IMR-90 (cell line): ENCODE data around the gene COL27A1. TPM values are rescaled to one million over a fixed set of nuclear protein-coding genes. Genes with fewer than 3 reads are reported as not detected.
"Not testable (repeated sequence)": the region's sequence is repeated elsewhere in the genome, so short reads cannot be mapped to it uniquely, and the experiment has no call there.

Experiments used
- ATAC-seq: fragments of 200-7000 bp; cut with Tn5 transposase; 2 replicates; pipeline ENCODE4 v1.9.1; 2020; ENCODE audit warnings: low read depth, mild to moderate bottlenecking, moderate library complexity
- BruUV-seq: library from RNA; stranded (reverse); fragments of 400-500 nt; replicated peaks from 2 replicates; lab custom pipeline; 2021; lab: Mats Ljungman, UMichigan
- CTCF ChIA-PET: fragments of 300-600 bp; formaldehyde crosslinking; extraction: SDS; loops from one replicate; lab custom pipeline; 2021; ENCODE audit warnings: antibody characterized with exemption; lab: Yijun Ruan, JAX
- POLR2A ChIA-PET: fragments of 300-600 bp; sonication (Branson Sonifier 250); formaldehyde crosslinking; loops from one replicate; lab custom pipeline; 2022; ENCODE audit warnings: antibody characterized with exemption; ENCODE audit not compliant: unreplicated experiment; lab: Charles Lee
- DNase-seq: peaks from one replicate; pipeline ENCODE4 v3.0.0; 2013
- H2AFZ ChIP-seq: replicated peaks from 2 replicates; pipeline ENCODE3; 2013; ENCODE audit warnings: low read length, mild to moderate bottlenecking; ENCODE audit not compliant: poor library complexity
- H2AK5ac ChIP-seq: 2 replicates; pipeline ENCODE4 v1.6.1; 2013; ENCODE audit warnings: low read depth, low read length, inconsistent platforms
- H2AK9ac ChIP-seq: replicated peaks from 2 replicates; pipeline ENCODE3; 2013; ENCODE audit warnings: mild to moderate bottlenecking, low read depth, low read length, moderate library complexity; ENCODE audit not compliant: poor library complexity
- H2BK120ac ChIP-seq: 2 replicates; pipeline ENCODE4 v1.6.1; 2013; ENCODE audit warnings: low read depth, low read length, inconsistent platforms
- H2BK15ac ChIP-seq: 3 replicates; pipeline ENCODE4 v1.6.1; 2013; ENCODE audit warnings: low read depth, low read length, inconsistent platforms
- H2BK20ac ChIP-seq: 2 replicates; pipeline ENCODE4 v1.6.1; 2013; ENCODE audit warnings: low read depth, mild to moderate bottlenecking, inconsistent platforms, low read length, moderate library complexity
- H2BK5ac ChIP-seq: 2 replicates; pipeline ENCODE4 v1.6.1; 2013; ENCODE audit warnings: mild to moderate bottlenecking, low read depth, low read length, inconsistent platforms; ENCODE audit not compliant: poor library complexity, severe bottlenecking
- H3K14ac ChIP-seq: replicated peaks from 2 replicates; pipeline ENCODE4 v1.6.1; 2013; ENCODE audit warnings: low read depth, low read length, inconsistent platforms
- H3K18ac ChIP-seq: 2 replicates; pipeline ENCODE4 v1.6.1; 2013; ENCODE audit warnings: low read depth, low read length, control low read depth
- H3K23ac ChIP-seq: 2 replicates; pipeline ENCODE4 v1.6.1; 2013; ENCODE audit warnings: low read depth, low read length, inconsistent platforms
- H3K27ac ChIP-seq: 2 replicates; pipeline ENCODE4 v1.5.1; 2013; ENCODE audit warnings: mild to moderate bottlenecking, control low read depth, low read length; ENCODE audit not compliant: insufficient read depth
- H3K27me3 ChIP-seq: 2 replicates; pipeline ENCODE4 v1.6.1; 2013; ENCODE audit warnings: low read length; ENCODE audit not compliant: control insufficient read depth, insufficient read depth
- H3K36me3 ChIP-seq: 2 replicates; pipeline ENCODE4 v1.6.1; 2013; ENCODE audit warnings: low read length, mixed read lengths; ENCODE audit not compliant: control insufficient read depth, insufficient read depth
- H3K4ac ChIP-seq: 2 replicates; pipeline ENCODE4 v1.6.1; 2013; ENCODE audit warnings: low read depth, low read length, inconsistent platforms
- H3K4me1 ChIP-seq: 2 replicates; pipeline ENCODE4 v1.6.1; 2013; ENCODE audit warnings: low read length, mixed read lengths; ENCODE audit not compliant: control insufficient read depth, insufficient read depth
- H3K4me2 ChIP-seq: 2 replicates; pipeline ENCODE4 v1.6.1; 2013; ENCODE audit warnings: low read depth, mild to moderate bottlenecking, control low read depth, low read length, moderate library complexity
- H3K4me3 ChIP-seq: 2 replicates; pipeline ENCODE4 v1.5.1; 2013; ENCODE audit warnings: low read depth, mild to moderate bottlenecking, control low read depth, low read length, moderate library complexity; ENCODE audit not compliant: insufficient read depth
- H3K56ac ChIP-seq: 2 replicates; pipeline ENCODE4 v1.6.1; 2013; ENCODE audit warnings: low read length, inconsistent platforms; ENCODE audit not compliant: insufficient read depth; ENCODE audit errors: extremely low read depth
- H3K79me1 ChIP-seq, 2 experiments: 2 replicates each; pipeline ENCODE4 v1.6.1; 2013; ENCODE audit warnings: low read length in 2 of 2, inconsistent platforms in 1 of 2, low read depth in 1 of 2
- H3K9ac ChIP-seq: 2 replicates; pipeline ENCODE4 v1.6.1; 2013; ENCODE audit warnings: low read depth, low read length, control low read depth
- H3K9me1 ChIP-seq: 2 replicates; pipeline ENCODE4 v1.6.1; 2013; ENCODE audit warnings: low read length, inconsistent platforms; ENCODE audit not compliant: insufficient read depth
- H3K9me3 ChIP-seq: 2 replicates; pipeline ENCODE4 v1.6.1; 2013; ENCODE audit warnings: low read length; ENCODE audit not compliant: control insufficient read depth, insufficient read depth
- H4K20me1 ChIP-seq: 2 replicates; pipeline ENCODE4 v1.6.1; 2013; ENCODE audit warnings: low read length, inconsistent platforms; ENCODE audit not compliant: insufficient read depth
- H4K5ac ChIP-seq: 2 replicates; pipeline ENCODE4 v1.6.1; 2013; ENCODE audit warnings: mild to moderate bottlenecking, low read depth, low read length, control low read depth
- H4K8ac ChIP-seq, 2 experiments: 2 replicates each; pipeline ENCODE4 v1.6.1; 2013; ENCODE audit warnings: low read depth in 2 of 2, low read length in 2 of 2, control low read depth in 1 of 2, inconsistent platforms in 1 of 2
- H4K91ac ChIP-seq: 2 replicates; pipeline ENCODE4 v1.6.1; 2013; ENCODE audit warnings: low read depth, low read length, inconsistent platforms; ENCODE audit not compliant: insufficient read depth
- WGBS, 2 experiments: methylation state at CpG; one replicate each; pipeline versions ENCODE4 v1.1.5 to v1.1.7; 2013; ENCODE audit warnings: missing lambda C conversion rate in 2 of 2; ENCODE audit not compliant: insufficient read length in 1 of 2; ENCODE audit errors: extremely low coverage in 2 of 2; 5-methylcytosine and 5-hydroxymethylcytosine counted together
- dilution Hi-C: fragments of 300-500 bp; cut with HindIII; formaldehyde crosslinking; loops from one replicate; pipeline ENCODE4 v1.14.3; 2018; ENCODE audit warnings: low sequenced_read_pairs; ENCODE audit not compliant: unreplicated experiment
- in situ Hi-C: fragments of 300-500 bp; cut with MboI; formaldehyde crosslinking; loops from 3 replicates; pipeline ENCODE4 v1.14.3; 2019; ENCODE audit warnings: low sequenced_read_pairs, inconsistent platforms, mixed read lengths
- intact Hi-C: fragments of 100-400 bp; cut with micrococcal nuclease; formaldehyde crosslinking; loops from 2 replicates; pipeline ENCODE4 v1.10.0; 2022
- polyA plus RNA-seq, 3 experiments: library from polyadenylated mRNA; depleted of rRNA; stranded (reverse); fragments of >200 nt; gene quantifications; 2 replicates each; pipeline ENCODE4 v1.2.3, GENCODE V29; 2012; ENCODE audit warnings: low replicate concordance in 1 of 3
- total RNA-seq: library from RNA; depleted of rRNA; stranded (reverse); fragments of >200 nt; gene quantifications from 2 replicates; pipeline ENCODE4 v1.2.3, GENCODE V29; 2012

COL27A1 gene
- total and polyA plus RNA-seq, 2 of the 4 experiments (the other 2 are of a cell fraction): 3.2 to 18.3 TPM

GRCh38 chr9:114322160-114322818, 167.0 kb downstream of the COL27A1 start:
- H3K79me1 ChIP-seq, H3K9me1 ChIP-seq, H2AFZ ChIP-seq, H3K4ac ChIP-seq, H3K27ac ChIP-seq, H3K56ac ChIP-seq, H3K9ac ChIP-seq, H3K23ac ChIP-seq, H4K8ac ChIP-seq, H3K4me1 ChIP-seq, H4K5ac ChIP-seq, intact Hi-C loops, H3K27me3 ChIP-seq, H2BK5ac ChIP-seq, H3K9me3 ChIP-seq, POLR2A ChIA-PET, H3K18ac ChIP-seq, H2BK15ac ChIP-seq, CTCF ChIA-PET, dilution Hi-C loops, H3K4me3 ChIP-seq, H4K20me1 ChIP-seq, H4K91ac ChIP-seq, in situ Hi-C loops, BruUV-seq, H3K36me3 ChIP-seq, H2AK9ac ChIP-seq, H3K14ac ChIP-seq: not testable (repeated sequence)
- peak; percentile 47 for ATAC-seq
- peak; percentile 65 for DNase-seq
- Histone ChIP-seq H2BK120ac (peak overlapping the region; percentile 37; the same call in 1 of the 2 replicates), H2BK20ac (peak overlapping the region; percentile 69; the same call in 1 of the 2 replicates), H2AK5ac (peak overlapping the region; percentile 52), H3K4me2 (0 out of 2 replicates have a peak overlapping the region, but pooled peaks have one; percentile 44)
- no CpG with 5 or more reads among the region's 12 CpGs for WGBS, 2 experiments

GRCh38 chr9:114322831-114323531, 167.6 kb downstream of the COL27A1 start, which contains the start of gene ORM1:
Gene ORM1, plus strand, starts transcription at chr9:114323098. Its CDS starts 36 bp downstream, at chr9:114323134.
- Histone ChIP-seq H2AK5ac (peak within 1 kb of the TSS; percentile 73), H3K4me2 (0 out of 2 replicates have a peak within 1 kb of the TSS, but pooled peaks have one; percentile 44), H2BK20ac (peak within 1 kb of the TSS; percentile 69; the same call in 1 of the 2 replicates), H2BK120ac (peak within 1 kb of the TSS; percentile 37; the same call in 1 of the 2 replicates)
- H3K56ac ChIP-seq, H3K36me3 ChIP-seq, intact Hi-C loops, H3K18ac ChIP-seq, CTCF ChIA-PET, H2BK15ac ChIP-seq, H4K91ac ChIP-seq, BruUV-seq, H3K4ac ChIP-seq, H2BK5ac ChIP-seq, H3K4me1 ChIP-seq, H4K8ac ChIP-seq, H2AK9ac ChIP-seq, H3K27me3 ChIP-seq, POLR2A ChIA-PET, H3K79me1 ChIP-seq, H3K27ac ChIP-seq, in situ Hi-C loops, H3K23ac ChIP-seq, H3K14ac ChIP-seq, H4K20me1 ChIP-seq, H3K9ac ChIP-seq, DNase-seq, H3K9me1 ChIP-seq, H4K5ac ChIP-seq, H3K4me3 ChIP-seq, H3K9me3 ChIP-seq, dilution Hi-C loops, H2AFZ ChIP-seq: not testable (repeated sequence)
- WGBS, 2 experiments: no CpG with 5 or more reads among the region's 15 CpGs
- ATAC-seq: peak; percentile 5; the same call in 1 of the 2 replicates
